Stimulated activated CD8-positive, alpha-beta memory T cell treated with anti-CD3 and anti-CD28 coated beads, Interleukin-12 subunit alpha, Interleukin-12 subunit beta, amount 100 ng/mL, for 1 hour (primary cell): ENCODE measurements around the gene RPL10.
"Not testable (repeated sequence)": the region's sequence is repeated elsewhere in the genome, so short reads cannot be mapped to it uniquely, and the experiment has no call there.

Source experiments
- DNase-seq: peaks from one replicate; pipeline ENCODE4 v3.0.0-alpha.2; 2020; ENCODE audit warnings: low read depth

RPL10 gene

DNA sequence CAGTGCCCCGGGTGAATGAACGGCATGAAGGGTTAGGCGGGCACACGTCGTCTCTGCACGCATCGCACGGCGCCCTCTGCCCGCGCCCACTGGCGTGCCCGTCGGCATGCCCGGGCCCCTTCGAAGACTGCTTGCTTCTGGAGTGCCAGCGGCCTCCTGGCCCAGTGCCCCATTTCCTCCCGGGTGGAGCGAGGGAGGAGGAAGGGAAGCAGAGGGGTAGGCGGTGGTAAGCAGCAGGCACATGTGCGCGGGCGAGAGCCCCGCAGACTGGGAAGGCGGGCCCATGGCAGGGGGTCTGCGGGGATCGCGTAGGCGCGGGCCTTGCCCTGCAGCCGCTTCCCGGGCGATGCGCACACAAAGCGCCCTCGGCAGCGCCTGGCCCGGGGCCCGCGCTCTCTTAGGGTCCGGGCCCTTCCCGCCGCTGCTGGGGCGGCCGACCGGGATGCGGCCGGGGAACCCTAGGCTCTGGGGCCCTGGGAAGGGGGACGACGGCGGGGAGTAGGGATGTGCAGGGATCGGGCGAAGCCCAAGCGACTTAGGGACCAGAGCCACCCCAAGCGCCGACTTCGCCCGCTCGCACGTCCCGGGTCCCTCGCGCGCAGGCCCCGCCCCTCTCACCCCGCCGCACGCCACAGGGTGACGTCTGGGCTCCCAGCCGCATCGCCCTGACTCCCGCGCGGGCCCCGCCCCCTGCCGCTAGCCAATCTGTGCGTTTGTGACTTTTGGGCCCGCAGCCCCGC lies 19.9 kb upstream of the RPL10 start:
- DNase-seq = peak; percentile 88

- peak; percentile 86 for DNase-seq
These were observed 19.2 kb upstream of the RPL10 start, which contains the start of gene EMD for GRCh38 chrX:154378799-154379568. EMD (plus strand) TSS chrX:154379295; CDS start chrX:154379485, 190 bp downstream.

DNA sequence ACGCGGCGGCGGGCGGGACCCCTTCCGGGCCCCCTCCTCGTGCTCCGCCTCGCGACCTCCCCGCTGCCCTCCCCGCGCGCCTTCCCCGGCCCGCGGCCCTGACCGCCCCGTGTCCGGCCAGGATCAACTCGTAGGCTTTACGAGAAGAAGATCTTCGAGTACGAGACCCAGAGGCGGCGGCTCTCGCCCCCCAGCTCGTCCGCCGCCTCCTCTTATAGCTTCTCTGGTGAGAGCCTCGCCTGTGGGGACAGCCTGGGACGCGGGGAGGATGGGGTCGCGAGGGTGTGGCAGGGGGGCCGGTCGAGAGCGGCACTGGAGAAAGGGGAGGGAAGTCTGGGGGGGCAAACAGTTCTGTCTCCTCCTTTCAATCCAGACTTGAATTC lies 18.6 kb upstream of the RPL10 start:
- DNase-seq = no peak

- no peak for DNase-seq
These were observed 18.0 kb upstream of the RPL10 start for GRCh38 chrX:154380153-154380552.

DNA sequence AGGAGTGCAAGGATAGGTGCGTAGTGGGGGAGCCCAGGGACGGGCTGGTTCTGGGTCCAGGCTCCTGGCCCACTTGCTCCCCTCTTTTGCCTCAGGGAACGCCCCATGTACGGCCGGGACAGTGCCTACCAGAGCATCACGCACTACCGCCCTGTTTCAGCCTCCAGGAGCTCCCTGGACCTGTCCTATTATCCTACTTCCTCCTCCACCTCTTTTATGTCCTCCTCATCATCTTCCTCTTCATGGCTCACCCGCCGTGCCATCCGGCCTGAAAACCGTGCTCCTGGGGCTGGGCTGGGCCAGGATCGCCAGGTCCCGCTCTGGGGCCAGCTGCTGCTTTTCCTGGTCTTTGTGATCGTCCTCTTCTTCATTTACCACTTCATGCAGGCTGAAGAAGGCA lies 17.4 kb upstream of the RPL10 start:
- no peak for DNase-seq

GRCh38 chrX:154381271-154381670 lies 16.9 kb upstream of the RPL10 start:
- DNase-seq = no peak

- DNase-seq = no peak
These were observed 15.6 kb upstream of the RPL10 start for GRCh38 chrX:154382483-154383069.

- DNase-seq = no peak
These were observed 14.6 kb upstream of the RPL10 start for GRCh38 chrX:154383359-154384283.

DNA sequence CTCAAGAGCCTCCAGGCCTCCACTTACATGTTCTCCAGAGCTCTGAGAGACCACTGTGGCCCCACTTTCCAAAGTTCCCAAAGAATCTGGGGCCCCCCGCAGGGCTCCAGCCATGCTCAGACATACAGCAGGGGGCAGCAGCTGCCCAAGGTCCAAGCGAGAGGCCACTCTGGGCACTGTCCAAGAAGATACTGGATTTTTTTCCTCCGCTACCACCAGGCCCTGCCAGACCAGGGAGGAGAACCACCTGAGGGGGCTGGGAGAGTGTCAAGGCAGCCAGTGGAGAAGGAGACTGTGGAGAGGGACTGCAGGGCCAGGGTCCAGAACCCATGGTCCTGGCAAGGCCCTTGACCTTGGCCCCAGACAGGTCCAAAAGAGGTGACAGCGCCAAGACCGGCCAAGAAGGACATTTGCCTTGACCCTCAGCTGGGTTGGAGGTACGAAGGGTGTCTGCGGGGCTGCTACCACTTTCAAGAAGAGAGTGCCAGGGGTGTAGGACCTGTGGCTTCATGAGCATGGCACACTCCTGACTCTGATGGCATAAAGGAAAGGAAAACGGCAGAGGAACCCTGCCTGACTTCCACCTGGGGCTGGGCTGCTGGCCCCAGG lies 13.8 kb upstream of the RPL10 start:
- no peak for DNase-seq

DNA sequence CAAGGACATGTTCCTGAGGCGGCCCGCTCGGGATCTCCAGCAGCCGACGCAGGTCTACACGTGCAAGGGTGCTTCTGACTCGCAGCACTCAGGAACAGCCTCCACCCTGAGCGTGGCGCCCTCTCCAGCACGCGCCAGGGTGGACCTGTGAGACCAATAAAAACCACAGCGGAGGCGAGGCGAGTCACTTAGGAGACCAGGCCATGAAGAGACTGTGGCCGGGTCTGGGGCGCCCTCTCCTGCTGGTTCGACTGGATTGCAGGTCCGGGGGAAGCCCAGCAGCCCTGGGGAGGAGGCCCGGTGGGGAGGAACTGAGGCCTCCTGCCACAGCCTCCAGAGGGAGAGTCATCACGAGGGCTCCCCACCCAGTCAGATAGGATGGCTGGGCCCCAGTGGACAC lies 10.1 kb upstream of the RPL10 start:
- not testable (repeated sequence) for DNase-seq

- DNase-seq = not testable (repeated sequence)
These were observed 9.5 kb upstream of the RPL10 start for GRCh38 chrX:154388649-154389048.

DNA sequence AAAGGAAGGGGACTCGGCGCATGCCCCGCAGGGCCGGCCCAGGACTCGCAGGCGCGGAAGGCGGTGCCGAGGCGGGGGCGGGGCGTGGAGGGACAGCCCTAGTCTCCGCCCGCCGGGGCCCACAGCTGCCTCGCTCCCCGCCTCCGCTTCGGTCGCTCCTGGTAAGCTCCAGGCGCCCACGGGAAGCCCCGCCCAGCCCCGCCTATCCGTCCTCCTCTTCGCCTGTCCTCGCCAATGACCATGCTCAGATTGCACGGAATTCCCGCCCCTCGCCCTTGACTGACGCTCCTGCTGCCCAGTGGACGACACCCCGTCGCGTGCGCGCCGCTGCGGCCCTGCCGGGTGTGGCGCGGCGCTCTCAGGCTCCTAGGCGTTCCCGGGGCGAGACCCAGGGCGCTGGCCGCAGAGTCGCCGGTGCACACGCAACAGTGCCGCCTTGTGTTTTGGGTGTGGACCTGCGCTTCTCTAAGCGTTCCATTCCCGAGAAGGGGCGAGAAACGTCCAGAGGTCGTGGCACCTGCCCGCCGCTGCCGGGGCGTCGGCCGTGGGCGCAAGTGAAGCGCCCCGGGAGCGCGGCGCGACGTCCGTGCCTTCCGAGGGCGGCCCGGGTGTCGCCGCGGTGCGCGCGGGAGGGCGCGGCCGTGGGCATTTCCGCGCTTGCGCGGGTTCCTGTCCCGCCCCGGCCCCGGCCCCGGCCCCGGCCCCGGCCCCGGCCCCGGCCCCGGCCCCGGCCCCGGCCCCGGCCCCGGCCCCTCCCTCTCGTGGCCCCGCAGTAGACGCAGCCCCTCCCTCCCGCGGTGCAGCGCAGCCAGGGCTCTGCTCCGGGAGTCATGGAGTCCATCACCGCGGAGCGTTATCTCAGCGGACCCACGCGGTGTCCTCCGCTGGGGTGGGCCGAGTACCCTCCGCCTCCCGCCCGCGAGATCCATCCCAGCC lies 8.1 kb upstream of the RPL10 start:
- not testable (repeated sequence) for DNase-seq

- DNase-seq = not testable (repeated sequence)
These were observed 1.8 kb upstream of the RPL10 start for GRCh38 chrX:154396363-154396762.

DNA sequence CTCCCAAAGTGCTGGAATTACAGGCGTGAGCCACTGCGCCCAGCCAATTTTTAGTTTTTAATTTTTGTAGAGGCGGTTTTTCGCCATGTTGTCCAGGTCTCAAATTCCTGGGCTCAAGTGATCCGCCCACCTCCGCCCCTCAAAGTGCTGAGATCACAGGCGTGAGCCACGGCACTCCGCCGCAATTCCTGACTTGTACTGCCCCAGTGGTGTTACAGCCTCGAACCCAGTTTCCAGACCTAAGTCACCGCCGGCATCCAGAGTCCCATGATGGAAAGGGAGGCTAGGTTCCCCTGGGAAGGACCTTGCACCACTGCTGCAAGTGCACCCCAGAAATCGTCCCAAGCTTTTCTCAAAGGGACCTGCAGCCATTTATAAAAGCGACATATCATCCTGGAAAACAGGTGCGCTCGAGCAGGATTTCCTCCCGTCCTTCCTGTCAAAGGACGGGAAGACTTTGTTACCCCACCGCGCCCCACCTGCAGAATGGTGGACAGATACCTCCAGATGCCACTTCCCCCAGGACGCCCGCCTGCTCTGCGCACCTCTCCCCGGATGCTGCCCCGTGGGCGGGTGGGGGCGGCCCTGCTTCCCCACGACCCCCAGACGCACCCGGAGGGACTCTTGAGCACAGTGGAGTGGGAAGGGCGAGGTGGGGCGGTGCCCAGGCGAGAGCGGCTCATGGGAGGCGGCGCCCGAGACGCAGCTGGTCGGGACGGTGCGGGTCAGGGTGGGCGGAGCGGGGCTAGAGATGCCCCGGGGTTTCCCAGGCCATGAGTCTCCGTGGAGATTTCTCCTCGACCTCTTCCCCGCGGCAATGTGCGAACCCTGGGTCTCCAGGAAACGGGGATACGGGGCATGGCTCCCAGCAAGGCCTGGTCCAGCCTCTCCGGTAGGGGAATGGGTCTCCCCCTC lies 947 bp upstream of the RPL10 start:
- DNase-seq = no peak

GRCh38 chrX:154398668-154399526 lies 720 bp downstream of the RPL10 start:
- peak; percentile 69 for DNase-seq

DNA sequence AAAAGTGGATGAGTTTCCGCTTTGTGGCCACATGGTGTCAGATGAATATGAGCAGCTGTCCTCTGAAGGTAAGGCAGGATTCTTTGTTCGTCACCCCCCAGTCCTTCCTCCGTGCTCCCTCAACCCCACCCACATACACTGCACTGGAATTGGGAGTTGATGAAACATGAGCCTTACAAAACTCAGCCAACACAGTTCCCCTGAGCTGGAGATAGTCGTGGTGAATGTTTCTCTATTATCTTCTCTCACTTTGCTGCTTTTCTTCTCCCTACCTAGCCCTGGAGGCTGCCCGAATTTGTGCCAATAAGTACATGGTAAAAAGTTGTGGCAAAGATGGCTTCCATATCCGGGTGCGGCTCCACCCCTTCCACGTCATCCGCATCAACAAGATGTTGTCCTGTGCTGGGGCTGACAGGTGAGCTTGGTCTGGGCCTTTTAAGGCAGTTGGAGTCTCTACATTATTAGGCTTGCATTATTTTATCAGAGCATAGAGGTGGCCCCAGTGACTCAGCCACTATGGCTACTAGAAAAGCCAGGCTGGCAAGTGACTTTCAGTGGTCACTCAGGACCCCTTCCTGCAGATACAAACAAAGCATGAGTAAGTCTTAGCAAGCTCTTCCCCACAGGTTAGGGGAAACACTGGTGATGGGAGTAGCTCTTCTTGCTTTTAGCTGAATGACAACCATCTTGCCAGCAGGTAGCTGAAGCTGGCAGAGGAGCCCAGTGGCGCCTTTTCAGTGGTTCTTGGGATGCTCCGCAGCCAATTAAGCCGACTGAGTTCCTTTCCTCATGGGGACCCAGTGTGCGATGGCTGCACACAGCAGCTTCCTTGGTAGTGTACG lies 1.6 kb downstream of the RPL10 start:
- no peak for DNase-seq

DNA sequence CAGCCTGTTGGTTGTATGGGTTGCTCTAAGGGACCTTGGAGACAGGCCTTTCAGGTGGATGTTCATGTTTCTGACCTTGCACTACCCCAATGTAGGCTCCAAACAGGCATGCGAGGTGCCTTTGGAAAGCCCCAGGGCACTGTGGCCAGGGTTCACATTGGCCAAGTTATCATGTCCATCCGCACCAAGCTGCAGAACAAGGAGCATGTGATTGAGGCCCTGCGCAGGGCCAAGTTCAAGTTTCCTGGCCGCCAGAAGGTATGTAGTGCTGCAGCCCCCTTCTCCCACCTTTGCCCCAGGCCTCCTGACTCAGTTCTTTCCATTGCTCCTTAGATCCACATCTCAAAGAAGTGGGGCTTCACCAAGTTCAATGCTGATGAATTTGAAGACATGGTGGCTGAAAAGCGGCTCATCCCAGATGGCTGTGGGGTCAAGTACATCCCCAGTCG lies 2.2 kb downstream of the RPL10 start:
- not testable (repeated sequence) for DNase-seq
